Retinal pigment epithelial cell (primary cell): Measurements from ENCODE around the gene TFRC.
"Not testable (repeated sequence)": the region's sequence is repeated elsewhere in the genome, so short reads cannot be mapped to it uniquely, and the experiment has no call there.

Source experiments
- DNase-seq: peaks from one replicate; pipeline ENCODE4 v3.0.0-alpha.2; 2010; ENCODE audit warnings: low read depth
- H3K4me3 ChIP-seq: 2 replicates; pipeline ENCODE4 v1.5.1; 2011; ENCODE audit warnings: mild to moderate bottlenecking, low read length, control low read depth, moderate library complexity
- CTCF ChIP-seq: conservative IDR thresholded peaks from 2 replicates; pipeline ENCODE4 v1.5.1; 2011; ENCODE audit warnings: low read depth, low read length, control low read depth, inconsistent platforms

The TFRC gene

GRCh38 chr3:196121066-196121465 is 39.2 kb upstream of the TFRC start:
- no peak overlapping the region for H3K4me3 ChIP-seq
- no peak for DNase-seq
- TF ChIP-seq CTCF: no peak

- no peak overlapping the region for H3K4me3 ChIP-seq
- DNase-seq: no peak
- TF ChIP-seq CTCF: no peak
These were observed 38.5 kb upstream of the TFRC start for GRCh38 chr3:196120291-196120951.

GRCh38 chr3:196117809-196118208 is 35.9 kb upstream of the TFRC start:
- no peak for DNase-seq
- no peak overlapping the region for H3K4me3 ChIP-seq
- no peak for TF ChIP-seq CTCF

- no peak for DNase-seq
- no peak for TF ChIP-seq CTCF
- H3K4me3 ChIP-seq: no peak overlapping the region
These were observed 33.8 kb upstream of the TFRC start for GRCh38 chr3:196115678-196116083.

GRCh38 chr3:196111939-196112386 is 30.1 kb upstream of the TFRC start:
- no peak for DNase-seq
- no peak for TF ChIP-seq CTCF
- H3K4me3 ChIP-seq: no peak overlapping the region

- no peak overlapping the region for H3K4me3 ChIP-seq
- no peak for TF ChIP-seq CTCF
- DNase-seq: no peak
These were observed 26.3 kb upstream of the TFRC start for GRCh38 chr3:196108075-196108743.

GRCh38 chr3:196104707-196105106 is 22.8 kb upstream of the TFRC start:
- H3K4me3 ChIP-seq, DNase-seq: not testable (repeated sequence)

GRCh38 chr3:196098365-196098980 is 16.6 kb upstream of the TFRC start:
- not testable (repeated sequence) for H3K4me3 ChIP-seq, DNase-seq
